Muscle of back (tissue), 11 donors: ENCODE results near the gene DTX1. TPM values are rescaled to one million over a fixed set of nuclear protein-coding genes. Genes with fewer than 3 reads are reported as not detected.

Experiments used
- DNase-seq, 3 donors: peaks; one replicate each; pipeline versions ENCODE4 v3.0.0 to v3.0.0-alpha.2; 2013
- polyA plus RNA-seq, 10 donors: library from polyadenylated mRNA; unstranded; fragments of 120-200 nt; gene quantifications; one replicate each; pipeline ENCODE4 v1.2.1, GENCODE V29; 2013; ENCODE audit not compliant: insufficient read length in 10 of 10

Gene DTX1
- polyA plus RNA-seq, 10 donors: 3.1 to 6.1 (median 4.2) TPM

DNA sequence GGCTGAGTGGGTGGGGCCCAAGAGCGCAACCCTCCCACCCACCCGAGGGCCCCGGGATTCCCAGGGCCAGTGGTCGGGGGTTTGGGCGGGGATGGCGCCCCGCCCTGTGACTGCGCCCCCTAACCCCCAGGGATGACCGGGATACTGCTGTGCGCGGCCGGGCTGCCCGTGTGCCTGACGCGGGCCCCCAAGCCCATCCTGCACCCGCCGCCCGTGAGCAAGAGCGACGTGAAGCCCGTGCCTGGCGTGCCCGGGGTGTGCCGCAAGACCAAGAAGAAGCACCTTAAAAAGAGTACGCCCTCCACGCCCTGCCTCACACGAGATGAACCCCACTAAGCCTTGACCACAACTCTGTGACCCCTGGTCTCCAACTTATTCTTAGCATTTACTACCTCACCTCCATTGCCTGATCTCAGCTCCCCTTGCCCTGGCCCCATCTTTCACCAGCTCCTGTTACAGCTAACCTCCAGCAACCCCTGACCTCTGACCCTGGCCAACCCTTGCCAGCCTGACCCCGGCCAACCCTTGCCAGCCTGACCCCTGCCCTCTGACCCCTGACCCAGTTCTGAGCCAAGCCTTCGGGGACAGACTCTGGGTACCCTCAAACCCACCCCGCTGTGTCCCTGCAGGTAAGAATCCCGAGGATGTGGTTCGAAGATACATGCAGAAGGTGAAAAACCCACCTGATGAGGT, 37.0 kb downstream of the DTX1 start:
- DNase-seq: no peak

DNA sequence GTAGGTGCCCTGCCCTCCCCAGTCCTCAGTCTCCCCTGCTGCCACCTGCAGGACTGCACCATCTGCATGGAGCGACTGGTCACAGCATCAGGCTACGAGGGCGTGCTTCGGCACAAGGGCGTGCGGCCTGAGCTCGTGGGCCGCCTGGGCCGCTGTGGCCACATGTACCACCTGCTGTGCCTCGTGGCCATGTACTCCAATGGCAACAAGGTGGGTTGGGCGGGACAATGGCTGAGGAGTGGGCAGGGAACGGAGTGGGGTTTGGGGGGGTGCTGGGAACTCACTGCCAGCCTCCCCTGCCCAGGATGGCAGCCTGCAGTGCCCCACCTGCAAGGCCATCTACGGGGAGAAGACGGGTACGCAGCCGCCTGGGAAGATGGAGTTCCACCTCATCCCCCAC, 38.2 kb downstream of the DTX1 start:
- no peak for DNase-seq

DNA sequence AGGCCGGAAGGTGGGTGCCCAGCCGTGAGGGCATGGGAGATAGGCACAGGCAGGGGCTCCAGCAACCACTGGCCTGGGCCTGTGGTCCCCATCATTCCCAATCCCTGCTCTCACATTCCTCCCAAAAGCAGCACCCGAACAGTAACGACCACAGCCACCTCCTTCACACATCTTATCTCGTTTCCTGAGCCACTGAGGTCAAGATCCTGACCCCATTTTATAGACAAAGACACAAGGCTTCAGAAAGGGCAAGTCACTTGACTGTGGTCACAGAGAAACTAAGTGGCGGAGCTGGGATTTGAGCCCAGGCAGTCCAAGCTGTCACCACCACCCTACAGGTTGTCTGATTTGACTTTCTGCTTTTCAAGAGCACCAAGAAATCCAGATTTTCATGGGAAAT, 38.9 kb downstream of the DTX1 start:
- DNase-seq: no peak

DNA sequence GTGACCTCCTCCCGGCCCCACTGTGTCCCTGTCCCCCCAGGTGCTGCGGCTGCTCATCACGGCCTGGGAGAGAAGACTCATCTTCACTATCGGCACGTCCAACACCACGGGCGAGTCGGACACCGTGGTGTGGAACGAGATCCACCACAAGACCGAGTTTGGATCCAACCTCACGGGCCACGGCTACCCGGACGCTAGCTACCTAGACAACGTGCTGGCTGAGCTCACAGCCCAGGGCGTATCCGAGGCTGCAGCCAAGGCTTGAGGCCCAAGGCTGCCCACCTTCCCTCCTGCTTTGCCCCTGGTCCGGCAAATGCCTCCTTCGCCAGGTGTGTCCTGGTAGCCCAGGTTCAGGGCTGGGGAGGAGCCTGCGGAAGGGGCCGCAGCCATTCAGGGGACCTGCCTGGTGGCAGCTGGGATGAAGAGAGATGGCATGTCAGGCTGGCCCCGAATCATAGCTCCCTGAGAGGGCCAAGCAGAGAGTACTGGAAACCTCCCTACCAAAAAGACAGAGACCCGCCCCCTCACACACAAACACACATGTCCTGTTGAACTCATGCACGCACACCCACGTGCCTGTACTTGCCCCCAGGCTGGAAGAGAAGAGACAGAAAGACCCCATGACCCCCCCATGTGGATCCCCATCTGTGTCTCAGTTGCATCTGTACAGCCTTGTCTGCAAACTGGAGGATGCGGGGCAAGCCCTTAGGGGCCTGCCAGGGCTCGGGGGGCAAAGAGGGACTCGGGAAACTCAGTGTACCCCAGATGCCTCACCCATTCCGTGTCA, 40.3 kb downstream of the DTX1 start:
- no peak for DNase-seq

DNA sequence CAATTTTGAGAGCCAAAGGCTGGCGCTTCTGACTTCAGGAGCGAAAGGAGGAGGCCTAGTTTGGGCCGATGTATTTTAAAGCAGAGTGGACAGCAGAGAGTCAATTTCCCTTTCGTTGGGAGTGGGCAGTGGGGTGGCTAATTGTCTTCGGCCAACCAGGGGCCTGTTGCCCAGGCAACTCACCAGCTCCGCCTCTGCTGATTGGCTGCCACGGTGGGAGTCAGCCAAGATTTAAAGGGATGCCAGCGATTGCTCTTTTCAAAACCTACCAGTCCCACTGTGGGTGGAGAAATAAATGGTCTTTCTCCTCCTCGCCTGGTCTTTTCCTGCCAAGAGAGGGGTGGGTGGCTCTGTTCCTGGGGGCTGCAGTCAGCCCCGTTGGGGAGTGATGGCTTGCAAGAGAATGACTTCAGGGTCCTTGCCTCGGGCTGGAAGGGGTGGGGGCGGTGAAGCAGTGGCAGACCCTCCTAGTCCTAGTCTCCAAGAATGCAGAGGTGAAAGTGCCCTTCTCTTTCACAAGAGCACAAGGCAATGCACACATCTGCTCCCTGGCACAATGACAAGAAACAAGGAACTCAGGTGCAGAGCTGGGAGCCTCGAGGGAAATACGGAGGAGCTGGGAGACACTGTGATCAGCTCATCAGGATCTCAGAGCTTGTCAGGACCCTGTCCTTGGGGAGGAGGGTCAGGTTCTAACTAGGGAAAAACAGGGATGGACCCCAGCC, 41.3 kb downstream of the DTX1 start:
- DNase-seq: peak in 2 of 3 donors; percentile 42 to 57

DNA sequence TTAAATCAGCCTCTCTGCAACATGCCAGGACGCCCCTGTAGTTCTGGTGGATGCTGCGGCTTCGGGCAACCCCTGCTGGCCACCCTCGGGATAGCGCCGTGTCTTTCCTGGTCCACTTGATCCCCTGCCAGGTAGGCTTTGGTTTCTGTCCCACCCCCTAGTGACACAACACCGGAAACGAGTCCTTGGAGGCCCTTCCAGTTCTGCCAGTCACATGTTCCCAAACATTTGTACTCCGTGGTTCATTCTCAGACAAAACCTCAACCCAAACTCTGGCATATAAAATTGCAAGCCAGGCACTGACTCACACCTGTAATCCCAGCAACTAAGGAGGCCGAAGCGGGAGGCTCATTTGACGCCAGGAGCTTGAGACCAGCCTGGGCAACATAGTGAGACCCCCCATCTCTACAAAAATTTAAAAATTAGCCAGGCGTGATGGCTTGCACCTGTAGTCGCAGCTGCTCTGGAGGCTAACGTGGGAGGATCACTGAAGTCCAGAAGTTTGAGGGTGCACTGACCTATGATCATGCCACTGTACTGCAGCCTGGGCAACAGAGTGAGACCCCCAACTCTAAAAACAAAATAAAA, 42.0 kb downstream of the DTX1 start:
- DNase-seq: peak; percentile 34 to 76 (median 64)

DNA sequence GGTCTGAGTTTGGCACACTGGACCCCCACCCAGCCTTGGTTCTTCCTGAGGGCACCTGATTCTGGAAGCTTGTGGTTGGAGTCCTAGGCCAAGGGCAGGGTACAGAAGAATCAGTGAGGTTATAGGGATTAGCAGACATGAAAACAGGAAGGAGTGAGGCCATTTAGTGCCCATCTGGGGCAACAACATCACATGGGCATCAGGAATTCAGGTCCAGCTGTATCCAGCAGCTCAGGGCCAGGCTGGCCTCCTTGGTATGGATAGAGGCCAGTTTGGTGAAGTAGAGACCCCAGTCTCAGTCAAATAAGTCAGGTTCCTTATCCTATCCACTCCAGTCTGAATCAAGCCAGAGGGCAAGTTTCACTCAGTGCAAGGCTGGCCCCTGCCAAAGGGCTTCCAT, 42.8 kb downstream of the DTX1 start:
- no peak for DNase-seq

DNA sequence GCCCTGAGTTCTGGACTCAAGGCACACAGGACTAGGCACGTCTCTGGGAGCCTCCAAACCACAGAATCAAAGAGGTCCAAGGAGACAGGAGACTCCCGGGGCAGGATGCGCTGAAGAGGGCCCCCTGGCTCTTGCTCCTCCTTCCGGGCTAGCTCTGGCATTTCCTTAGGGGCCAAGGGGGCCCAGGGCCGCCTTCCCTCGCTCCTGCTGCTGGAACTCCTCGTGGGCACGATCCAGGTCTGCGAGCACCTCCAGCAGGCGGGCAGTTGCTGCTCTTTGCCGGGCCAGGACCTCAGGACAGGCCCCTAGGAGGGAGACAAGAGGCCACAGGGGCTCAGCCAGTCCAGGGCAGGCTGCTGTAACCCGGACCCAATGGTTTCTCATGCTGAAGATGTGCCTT, 43.2 kb downstream of the DTX1 start:
- DNase-seq: no peak

DNA sequence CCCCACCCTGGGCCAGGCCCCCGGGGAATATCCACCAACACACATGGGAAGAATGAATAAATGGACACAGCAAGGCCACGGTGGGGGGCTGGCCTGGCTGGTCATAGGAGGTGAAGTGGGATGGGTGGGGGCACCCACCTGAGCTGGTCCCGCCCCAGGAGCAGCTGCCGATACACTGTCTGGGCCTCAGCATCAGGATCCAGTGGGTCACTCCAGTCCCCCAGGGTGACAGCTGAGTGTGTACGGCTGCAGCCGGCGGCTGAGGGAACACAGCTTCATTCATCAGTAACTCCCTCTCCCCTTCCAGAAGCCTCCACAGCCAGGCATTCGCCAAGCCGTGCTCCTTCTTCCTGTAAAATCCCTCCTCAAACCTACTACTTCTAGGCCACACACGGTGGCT, 45.2 kb downstream of the DTX1 start:
- DNase-seq: no peak

DNA sequence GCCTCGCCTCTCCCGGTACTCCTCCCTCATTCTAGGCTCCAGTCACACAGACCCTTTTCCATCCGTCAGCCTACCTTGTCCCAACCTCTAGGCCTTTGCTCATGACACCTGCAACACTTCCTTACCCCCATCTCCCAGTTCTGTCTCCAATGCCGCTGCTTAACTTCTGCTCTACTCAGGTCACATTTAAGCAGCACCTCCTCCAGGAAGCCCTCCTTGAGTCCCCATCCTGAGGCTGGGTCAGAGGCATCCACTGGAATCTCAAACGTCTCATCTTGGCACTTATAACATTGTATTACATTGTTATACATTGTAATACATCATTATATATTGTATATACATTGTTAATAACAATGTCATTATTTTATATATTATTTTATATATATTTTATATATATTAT, 46.3 kb downstream of the DTX1 start:
- no peak for DNase-seq

DNA sequence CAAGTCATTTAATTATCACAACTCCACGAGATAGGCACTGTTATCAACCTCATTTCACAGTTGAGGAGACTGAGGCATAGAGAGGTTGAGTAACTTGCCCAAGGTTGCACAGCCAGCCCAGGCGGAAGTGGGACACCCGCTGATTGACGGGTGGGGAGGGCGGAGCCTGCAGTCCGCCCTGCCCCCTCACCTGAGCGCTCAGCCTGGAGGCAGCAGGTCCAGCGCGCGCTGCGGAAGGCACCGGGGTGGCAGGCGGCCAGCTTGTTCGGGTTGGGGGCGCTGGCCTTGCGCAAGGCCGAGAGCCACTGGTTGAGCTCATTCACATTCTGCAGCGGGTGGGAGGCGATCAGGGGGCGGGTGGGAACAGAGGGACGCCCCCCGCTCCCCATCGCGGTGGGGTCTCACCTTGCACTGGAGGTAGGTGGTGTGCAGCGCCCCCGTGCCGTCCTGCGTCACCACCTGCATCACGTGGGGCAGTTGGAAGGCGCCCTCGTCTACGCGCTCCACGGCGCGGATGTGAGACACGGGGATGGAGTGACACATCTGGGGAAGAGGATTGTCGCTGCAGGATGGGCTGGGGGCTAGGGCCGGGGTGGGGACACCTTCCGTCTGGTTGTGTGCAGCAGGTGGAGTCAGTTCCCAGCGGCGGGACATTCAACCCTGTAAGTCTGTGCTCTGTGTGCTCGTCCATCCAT, 47.4 kb downstream of the DTX1 start:
- no peak for DNase-seq

DNA sequence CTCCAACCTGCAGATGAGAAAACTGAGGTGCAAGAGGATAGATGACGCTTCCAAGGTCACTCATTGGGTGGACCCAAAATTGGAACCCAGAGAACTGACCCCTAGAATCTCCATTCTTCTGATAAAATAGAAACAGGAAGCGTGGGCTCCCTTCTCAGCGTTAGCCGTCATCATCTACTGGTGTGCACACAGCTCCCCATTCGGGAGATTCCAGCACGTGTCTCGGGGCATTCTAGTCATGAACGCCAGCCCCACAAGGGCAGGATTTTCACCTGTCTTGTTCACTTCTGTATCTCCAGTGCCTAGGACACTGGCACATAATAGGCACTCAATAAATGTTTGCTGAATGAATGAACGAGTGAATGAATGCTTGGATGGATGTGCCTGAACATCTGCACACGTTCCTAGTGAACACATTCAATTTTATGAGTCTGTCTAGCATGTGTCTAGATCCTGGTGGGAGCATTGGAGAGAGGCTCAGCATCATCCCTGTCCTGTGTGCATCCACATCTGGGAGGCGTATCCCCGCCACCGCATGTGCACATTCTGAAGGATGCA, 48.5 kb downstream of the DTX1 start:
- DNase-seq: no peak

DNA sequence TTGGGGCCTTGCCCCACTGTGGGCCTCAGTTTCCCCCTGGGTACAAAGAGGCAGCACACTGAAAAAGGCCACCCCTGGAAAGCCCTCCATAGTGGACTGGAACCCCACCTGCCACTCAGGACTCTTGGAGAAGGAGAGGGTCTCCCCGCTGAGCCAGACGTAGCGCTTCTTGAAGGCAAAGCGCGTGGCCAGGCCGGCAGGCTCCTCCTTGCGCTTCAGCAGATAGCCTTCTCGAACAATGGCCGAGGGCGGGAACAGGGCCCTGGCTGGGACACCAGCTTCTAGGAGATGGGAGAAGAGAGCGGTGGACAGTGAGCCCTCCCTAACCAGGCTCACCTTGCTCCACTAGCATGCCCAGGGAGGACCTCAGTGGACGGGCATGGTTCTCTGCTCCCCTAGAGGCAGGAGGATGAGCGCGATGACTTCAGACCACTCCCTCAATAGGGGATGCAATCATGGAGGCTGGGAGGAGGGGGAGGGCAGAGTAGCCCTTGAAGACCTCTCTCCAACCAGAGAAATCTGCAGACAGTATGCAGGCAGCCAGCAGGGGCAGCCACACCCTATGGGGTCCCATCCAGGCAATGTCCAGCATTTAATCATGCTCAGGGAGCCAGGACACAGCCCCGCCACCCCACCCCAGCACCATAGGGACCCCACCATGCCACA, 49.2 kb downstream of the DTX1 start:
- no peak for DNase-seq

DNA sequence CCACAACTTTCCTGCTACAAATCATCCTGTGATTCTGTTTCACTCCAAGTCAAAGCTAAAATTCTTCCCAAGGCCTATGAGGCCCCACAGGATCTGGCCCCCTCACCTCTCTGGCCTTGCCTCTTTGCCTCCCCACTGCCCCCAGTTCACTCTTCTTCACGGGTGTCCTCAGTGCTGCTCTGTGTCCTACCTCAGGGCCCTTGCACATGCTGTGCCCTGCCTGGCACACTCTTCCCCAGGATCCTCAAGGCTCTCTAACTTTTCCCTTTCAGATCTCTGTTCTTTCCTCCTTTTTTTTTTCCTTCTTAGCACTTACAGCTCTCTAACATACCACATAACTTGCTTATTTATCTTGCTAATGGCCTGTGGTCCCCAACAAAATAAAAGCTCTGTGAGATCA, 49.8 kb downstream of the DTX1 start:
- DNase-seq: no peak

DNA sequence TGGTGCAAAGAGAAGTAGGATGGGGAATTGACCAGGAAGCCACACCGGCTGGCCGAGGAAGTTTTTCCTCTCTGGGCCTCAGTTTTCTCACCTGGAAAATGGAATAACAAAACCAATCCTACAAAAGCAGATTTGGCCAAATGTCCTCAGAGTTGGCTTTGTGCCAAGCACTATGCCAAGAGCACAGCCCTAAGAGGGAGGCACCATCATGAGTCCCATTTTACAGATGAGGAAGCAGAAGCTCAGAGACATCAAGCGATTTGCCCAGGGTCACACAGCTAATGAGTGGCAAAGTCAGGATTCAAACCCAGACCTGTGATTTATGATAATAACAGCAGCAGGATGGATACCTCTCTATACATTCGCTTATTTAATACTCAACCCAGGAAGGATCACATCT, 51.8 kb downstream of the DTX1 start:
- no peak for DNase-seq

DNA sequence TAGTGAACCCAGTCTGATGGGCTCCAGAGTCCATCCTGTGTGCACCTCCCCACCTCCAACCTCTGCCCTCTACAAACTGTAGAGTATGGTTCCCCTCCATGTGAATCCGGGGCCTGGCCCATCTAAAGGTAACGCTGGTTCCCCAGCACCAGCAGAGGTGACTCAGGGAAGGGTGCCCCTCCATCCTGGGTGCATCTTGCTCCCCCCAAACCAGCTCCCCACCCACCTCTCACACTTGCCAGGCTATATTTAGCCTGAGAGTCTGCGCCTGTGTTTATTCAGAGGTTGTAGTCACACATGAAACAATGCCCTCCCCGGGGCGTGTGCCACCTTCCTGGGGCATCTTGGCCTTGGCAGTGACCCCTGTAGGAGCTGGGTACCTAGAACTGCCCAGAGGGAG, 52.8 kb downstream of the DTX1 start:
- DNase-seq: no peak

DNA sequence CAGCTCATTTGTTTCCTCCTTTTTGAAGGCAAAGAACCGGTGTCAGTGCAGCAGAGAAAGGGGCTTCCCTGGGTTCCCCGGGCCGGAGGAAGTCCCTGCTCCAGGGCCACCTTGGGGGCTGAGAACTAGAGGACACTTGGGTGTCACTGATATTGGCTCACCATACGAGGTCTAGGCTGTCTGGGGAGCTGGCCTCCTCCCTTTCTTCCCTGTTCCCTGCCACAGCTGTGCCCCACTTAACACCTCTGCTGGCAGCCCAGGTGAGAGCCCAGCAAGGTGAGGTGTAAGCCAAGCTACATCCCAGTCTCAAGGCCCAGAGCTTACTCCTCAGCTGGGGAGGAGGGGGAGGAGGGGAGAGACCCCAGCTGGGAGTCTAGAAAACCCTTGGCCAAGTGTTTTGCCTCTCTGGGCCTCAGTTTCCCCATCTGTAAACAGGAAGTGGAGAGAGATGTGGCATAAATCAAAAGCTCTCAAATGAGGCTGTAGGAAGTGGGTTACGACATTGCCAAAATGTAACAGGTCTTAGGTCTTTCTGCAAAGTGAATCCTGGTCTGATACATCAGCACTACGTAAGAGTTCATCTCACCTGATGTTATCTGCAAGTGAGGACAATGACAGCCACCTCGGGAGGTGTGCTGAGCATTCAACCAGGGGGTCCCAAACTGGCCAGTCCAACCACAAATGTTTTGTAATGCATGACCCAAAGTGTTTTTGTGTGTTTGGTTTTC, 53.5 kb downstream of the DTX1 start:
- DNase-seq: no peak

DNA sequence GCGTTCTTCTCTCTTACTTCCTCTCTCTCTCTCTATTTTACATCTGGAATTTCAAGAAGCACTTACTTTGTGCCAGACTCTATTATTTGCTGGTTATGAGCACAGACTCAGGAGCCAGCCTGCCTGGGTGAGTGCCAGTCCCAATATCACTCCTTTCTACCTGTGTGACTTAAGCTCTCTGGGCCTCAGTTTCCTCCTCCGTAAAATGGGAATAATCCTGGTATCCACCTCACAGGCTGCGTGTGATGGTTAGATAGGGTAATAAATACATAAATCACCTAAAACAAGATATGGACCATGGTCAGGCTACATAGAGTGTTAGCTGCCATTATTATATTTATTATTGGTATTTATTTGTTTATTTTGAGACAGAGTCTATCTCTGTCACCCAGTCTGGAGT, 54.7 kb downstream of the DTX1 start:
- no peak for DNase-seq

DNA sequence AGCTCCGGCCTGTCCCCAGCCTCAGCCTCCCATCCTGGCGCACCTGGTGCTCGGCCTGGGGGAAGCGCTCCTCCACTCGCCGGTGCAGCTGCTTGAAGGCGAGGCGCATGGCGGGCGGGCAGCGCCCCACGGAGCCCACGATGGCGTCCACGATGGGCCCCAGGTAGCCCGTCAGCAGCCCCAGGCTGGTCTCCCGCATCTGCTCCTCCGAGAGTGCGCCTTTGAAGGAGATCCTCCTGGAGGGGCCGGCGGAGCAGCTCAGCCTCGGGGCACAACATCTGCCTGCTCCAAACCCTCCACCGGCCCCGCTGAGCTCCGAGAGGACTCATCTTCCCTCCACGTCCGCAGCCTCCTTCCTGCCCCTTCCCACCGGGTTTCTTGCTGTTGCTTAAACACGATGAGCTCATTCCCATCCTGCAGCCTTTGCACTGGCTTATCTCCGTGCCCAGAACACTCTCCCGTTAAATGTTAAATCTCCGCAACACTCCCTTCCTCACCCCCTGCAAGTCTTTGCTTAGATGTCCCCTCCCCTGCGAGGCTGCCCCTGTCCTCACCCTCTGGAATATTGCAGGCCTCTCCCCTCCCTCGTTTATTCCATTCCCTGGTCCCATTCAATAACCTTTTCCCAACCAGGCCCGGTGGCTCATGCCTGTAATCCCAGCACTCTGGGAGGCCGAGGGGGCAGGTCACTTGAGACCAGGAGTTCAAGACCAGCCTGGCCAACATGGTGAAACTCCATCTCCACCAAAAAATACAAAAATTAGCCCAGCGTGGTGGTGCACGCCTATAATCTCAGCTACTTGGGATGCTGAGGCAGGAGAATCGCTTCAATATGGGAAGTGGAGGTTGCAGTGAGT, 55.7 kb downstream of the DTX1 start:
- DNase-seq: no peak
